Ishikawa (cell line): Measurements from ENCODE around the gene MAT2A.

ENCODE experiments used
- CEBPB ChIP-seq: IDR thresholded peaks from 2 replicates; pipeline ENCODE4 v1.6.1; 2012
- CREB1 ChIP-seq: IDR thresholded peaks from 2 replicates; pipeline ENCODE4 v1.6.1; 2012; ENCODE audit warnings: low read depth
- EGR1 ChIP-seq: IDR thresholded peaks from 2 replicates; pipeline ENCODE4 v1.6.1; 2012
- EP300 ChIP-seq: IDR thresholded peaks from 2 replicates; pipeline ENCODE4 v1.6.1; 2012; ENCODE audit warnings: borderline replicate concordance
- FOXM1 ChIP-seq: IDR thresholded peaks from 2 replicates; pipeline ENCODE4 v1.6.1; 2012; ENCODE audit warnings: low read depth, borderline replicate concordance
- NFIC ChIP-seq: IDR thresholded peaks from 2 replicates; pipeline ENCODE4 v1.6.1; 2012
- RAD21 ChIP-seq: IDR thresholded peaks from 2 replicates; pipeline ENCODE4 v1.6.1; 2012; ENCODE audit warnings: low read depth
- TAF1 ChIP-seq: IDR thresholded peaks from 2 replicates; pipeline ENCODE4 v1.6.1; 2012; ENCODE audit warnings: low read depth, mild to moderate bottlenecking
- TCF12 ChIP-seq: IDR thresholded peaks from 2 replicates; pipeline ENCODE4 v1.6.1; 2012; ENCODE audit warnings: low read depth
- TEAD4 ChIP-seq: IDR thresholded peaks from 2 replicates; pipeline ENCODE4 v1.6.1; 2012
- YY1 ChIP-seq: IDR thresholded peaks from 2 replicates; pipeline ENCODE4 v1.6.1; 2012; ENCODE audit warnings: low read depth
- ZBTB7A ChIP-seq: IDR thresholded peaks from 2 replicates; pipeline ENCODE4 v1.6.1; 2012; ENCODE audit warnings: low read depth
- TF ChIP-seq, protein P1 (sequence below): IDR thresholded peaks from 2 replicates; pipeline ENCODE4 v1.6.1; 2012
- TF ChIP-seq, protein P2 (sequence below): IDR thresholded peaks from 2 replicates; pipeline ENCODE4 v1.6.1; 2012
- TF ChIP-seq, protein P3 (sequence below): IDR thresholded peaks from 2 replicates; pipeline ENCODE4 v1.6.1; 2012; ENCODE audit warnings: low read depth, mild to moderate bottlenecking

MAT2A gene

DNA sequence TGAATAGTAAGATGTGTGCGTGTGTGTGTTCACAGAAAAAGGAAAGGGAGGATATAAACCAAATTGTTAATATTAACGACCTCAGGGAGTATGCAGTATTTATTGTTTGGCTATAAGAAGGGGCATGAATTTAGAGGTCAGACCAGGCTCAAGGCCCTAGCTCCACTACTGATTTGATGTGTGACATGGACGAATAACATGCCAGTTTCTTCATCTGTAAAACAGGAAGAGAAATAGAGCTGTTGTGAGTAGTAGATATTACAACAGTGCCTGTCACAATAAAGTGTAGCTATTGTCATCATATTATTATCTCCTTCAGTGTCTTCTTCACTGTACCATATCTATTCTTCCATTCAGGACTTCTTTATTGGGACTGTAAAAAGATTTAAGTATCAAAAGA lies 4.1 kb upstream of the MAT2A start:
- TF ChIP-seq, protein P1, sequence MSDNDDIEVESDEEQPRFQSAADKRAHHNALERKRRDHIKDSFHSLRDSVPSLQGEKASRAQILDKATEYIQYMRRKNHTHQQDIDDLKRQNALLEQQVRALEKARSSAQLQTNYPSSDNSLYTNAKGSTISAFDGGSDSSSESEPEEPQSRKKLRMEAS = no peak
- TF ChIP-seq, protein P2, sequence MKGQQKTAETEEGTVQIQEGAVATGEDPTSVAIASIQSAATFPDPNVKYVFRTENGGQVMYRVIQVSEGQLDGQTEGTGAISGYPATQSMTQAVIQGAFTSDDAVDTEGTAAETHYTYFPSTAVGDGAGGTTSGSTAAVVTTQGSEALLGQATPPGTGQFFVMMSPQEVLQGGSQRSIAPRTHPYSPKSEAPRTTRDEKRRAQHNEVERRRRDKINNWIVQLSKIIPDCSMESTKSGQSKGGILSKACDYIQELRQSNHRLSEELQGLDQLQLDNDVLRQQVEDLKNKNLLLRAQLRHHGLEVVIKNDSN = no peak
- TF ChIP-seq TEAD4 = no peak
- TF ChIP-seq RAD21 = no peak
- no peak for TF ChIP-seq TCF12
- TF ChIP-seq EGR1 = no peak
- TF ChIP-seq CREB1 = no peak
- TF ChIP-seq EP300 = no peak
- no peak for TF ChIP-seq FOXM1
- TF ChIP-seq CEBPB = no peak
- no peak for TF ChIP-seq TAF1
- TF ChIP-seq NFIC = no peak
- no peak for TF ChIP-seq ZBTB7A
- no peak for TF ChIP-seq YY1
- TF ChIP-seq, protein P3, sequence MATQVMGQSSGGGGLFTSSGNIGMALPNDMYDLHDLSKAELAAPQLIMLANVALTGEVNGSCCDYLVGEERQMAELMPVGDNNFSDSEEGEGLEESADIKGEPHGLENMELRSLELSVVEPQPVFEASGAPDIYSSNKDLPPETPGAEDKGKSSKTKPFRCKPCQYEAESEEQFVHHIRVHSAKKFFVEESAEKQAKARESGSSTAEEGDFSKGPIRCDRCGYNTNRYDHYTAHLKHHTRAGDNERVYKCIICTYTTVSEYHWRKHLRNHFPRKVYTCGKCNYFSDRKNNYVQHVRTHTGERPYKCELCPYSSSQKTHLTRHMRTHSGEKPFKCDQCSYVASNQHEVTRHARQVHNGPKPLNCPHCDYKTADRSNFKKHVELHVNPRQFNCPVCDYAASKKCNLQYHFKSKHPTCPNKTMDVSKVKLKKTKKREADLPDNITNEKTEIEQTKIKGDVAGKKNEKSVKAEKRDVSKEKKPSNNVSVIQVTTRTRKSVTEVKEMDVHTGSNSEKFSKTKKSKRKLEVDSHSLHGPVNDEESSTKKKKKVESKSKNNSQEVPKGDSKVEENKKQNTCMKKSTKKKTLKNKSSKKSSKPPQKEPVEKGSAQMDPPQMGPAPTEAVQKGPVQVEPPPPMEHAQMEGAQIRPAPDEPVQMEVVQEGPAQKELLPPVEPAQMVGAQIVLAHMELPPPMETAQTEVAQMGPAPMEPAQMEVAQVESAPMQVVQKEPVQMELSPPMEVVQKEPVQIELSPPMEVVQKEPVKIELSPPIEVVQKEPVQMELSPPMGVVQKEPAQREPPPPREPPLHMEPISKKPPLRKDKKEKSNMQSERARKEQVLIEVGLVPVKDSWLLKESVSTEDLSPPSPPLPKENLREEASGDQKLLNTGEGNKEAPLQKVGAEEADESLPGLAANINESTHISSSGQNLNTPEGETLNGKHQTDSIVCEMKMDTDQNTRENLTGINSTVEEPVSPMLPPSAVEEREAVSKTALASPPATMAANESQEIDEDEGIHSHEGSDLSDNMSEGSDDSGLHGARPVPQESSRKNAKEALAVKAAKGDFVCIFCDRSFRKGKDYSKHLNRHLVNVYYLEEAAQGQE = no peak

DNA sequence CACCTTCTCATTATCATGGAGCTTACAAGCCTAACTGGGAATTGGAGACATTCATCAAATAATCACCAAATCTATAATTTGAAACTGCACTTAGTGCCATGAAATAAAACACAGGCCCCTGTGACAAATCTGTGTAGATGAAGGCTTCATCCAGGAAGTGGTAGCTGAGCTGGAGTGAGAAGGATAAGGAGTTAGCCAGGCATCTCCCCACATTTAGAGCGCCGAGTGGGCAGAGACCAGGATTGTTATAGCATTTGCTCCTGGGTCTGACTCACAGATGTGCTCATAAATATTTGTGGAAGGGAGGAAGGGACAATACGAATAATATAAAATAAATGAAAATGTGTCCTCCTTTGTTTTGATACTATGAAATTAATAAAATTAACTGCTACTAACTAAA lies 2.5 kb upstream of the MAT2A start:
- no peak for TF ChIP-seq CEBPB
- no peak for TF ChIP-seq NFIC
- TF ChIP-seq EP300 = no peak

DNA sequence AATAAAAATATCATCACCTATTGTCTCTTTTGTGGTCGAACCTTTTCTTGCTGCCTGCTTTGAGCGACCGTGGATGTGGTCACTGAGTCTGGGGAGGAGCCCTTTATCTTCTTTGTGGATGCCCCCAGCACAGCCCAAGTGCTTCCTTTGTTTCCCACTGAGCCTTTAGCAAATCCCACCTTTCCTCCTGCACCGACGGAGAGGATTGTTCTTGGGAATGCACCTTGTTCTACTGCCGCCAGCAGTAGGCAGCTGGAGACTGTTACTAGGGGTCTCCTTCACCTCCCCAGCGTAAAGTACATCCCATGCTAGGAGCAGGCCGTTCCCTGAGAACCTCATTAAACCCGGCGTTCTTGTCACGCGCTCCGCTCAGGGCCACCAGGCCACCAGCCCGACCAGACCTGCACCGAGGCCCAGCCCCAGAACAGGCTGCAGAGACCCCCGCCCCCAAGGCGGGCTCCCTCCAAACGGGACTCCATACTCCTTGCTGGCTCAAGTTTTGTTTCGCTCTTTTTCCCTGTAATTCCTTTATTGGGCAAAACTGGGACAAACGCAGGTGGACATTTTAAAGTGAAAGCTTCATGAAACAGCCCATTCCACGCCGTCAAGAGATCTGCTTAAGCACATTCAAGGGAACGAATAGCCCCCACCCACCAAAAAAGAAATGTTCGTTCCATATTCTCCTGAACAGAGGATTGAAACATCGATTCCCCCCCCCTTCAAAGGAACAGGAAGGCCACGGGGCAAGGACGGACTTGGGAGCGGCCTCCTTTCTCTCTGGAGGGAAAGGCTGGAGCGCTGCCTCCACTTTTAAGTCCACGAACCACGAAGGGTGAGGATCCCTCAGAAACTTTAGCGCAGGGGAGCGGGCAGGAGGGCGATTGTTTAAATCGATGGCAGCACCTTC lies 1.1 kb upstream of the MAT2A start:
- TF ChIP-seq TCF12 (no peak), NFIC (no peak), EGR1 (no peak), ZBTB7A (no peak), TEAD4 (no peak), RAD21 (no peak)
- TF ChIP-seq, protein P1 = no peak
- TF ChIP-seq, protein P2 = no peak

DNA sequence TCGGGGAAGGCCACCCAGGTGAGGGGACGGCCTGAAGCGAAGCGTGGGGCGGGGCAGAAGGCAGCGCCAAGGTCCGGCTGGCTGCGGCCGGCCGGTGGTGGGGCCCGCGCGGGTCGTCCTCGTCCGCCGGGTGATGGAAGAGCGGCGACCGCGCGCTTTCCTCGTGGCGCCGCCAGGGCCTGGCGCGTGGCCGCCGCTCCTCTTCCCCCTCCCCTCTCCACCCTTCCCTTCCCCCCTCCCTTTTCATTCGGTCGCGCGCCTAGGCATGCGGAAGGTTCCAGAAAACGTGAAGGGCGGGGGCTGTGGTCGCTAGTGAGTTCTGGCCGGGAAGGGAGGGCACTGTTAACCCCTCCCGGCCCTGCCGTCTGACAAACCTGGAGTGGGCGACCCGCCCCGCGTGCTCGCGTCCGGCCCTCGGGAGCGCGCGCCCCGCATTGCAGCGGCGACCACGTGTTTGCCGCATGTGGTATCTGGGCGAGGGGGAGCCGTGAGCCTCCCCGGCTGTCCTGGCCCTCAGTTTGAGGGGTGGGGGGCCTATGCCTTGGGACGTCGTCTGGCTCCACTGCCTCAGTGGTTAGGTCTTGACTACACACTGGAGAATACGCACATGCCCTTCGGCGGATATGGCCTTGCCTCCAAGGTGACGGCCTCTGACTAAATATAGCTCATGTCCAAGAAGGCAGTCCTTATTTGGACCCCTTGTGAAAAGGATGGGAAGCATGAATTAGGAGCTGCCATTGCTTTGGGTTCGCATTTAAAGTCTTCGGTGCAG lies 579 bp downstream of the MAT2A start:
- TF ChIP-seq, protein P3 = no peak
- TF ChIP-seq RAD21 = no peak
- no peak for TF ChIP-seq CEBPB
- no peak for TF ChIP-seq ZBTB7A
- TF ChIP-seq, protein P1 = peak; percentile 97
- TF ChIP-seq CREB1 = no peak
- no peak for TF ChIP-seq TCF12
- no peak for TF ChIP-seq EP300
- peak; percentile 14; the same call in 1 of the 2 replicates for TF ChIP-seq TEAD4
- no peak for TF ChIP-seq NFIC
- TF ChIP-seq FOXM1 = no peak
- no peak for TF ChIP-seq TAF1
- TF ChIP-seq EGR1 = no peak
- TF ChIP-seq YY1 = no peak
- TF ChIP-seq, protein P2 = peak; percentile 67

DNA sequence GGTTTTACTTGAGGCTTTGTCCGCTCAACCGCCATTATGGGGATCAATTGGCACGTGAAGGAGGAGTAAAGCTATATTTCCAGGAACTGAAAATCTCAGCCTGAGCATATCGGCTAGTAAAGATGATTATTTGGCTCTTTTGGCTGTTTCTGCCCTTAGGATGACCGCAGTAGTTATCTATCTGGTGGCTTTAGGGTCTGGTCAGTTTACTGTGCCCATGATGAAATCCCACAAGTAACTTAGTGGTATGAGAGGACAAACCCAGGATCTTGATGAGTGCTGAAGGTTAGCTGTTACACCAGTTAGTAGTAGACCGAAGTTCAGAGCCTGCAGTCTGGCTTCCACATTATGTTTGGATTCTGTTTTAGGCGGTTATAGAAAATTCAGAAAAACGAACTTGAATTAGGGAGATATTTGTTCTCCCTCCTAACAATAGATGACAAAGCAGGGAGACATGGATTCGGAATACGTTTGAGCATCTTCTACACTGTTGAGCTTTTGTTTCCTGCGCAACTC lies 1.2 kb downstream of the MAT2A start:
- peak; percentile 62 for TF ChIP-seq YY1
- TF ChIP-seq TEAD4 = no peak
- TF ChIP-seq TAF1 = peak; percentile 4; the same call in 1 of the 2 replicates
- TF ChIP-seq TCF12 = no peak
- TF ChIP-seq, protein P1 = no peak
